K562 (cell line): ENCODE results near the gene PARD6B. TPM values are rescaled to one million over a fixed set of nuclear protein-coding genes. Genes with fewer than 3 reads are reported as not detected.

Experiments
- DMBX1 ChIP-seq: fragments of 250-450 bp; sonication (Bioruptor Pico); IDR thresholded peaks from 2 replicates; pipeline ENCODE4 v1.8.0; 2022; ENCODE audit warnings: inconsistent platforms, mild to moderate bottlenecking, moderate library complexity, borderline replicate concordance
- ETV5 ChIP-seq: sonication (generic); formaldehyde crosslinking; IDR thresholded peaks from 2 replicates; pipeline ENCODE4 v1.4.0; 2020; ENCODE audit warnings: low read depth, mild to moderate bottlenecking, missing genetic modification reagents
- GABPA ChIP-seq: fragments of 200-800 bp; sonication (Bioruptor generic); conservative IDR thresholded peaks from 2 replicates; pipeline ENCODE4 v1.6.1; 2016; ENCODE audit warnings: low read depth, missing genetic modification characterization, missing compliant biosample characterization
- HSF4 ChIP-seq: fragments of 250-450 bp; sonication (Bioruptor Pico); IDR thresholded peaks from 2 replicates; pipeline ENCODE4 v2.1.2; 2022; ENCODE audit warnings: mild to moderate bottlenecking, moderate library complexity, borderline replicate concordance
- KDM1A ChIP-seq, 2 experiments: fragments of 450-650 bp; IDR thresholded peaks; 2 replicates each; pipeline ENCODE4 v1.6.1; 2016; ENCODE audit warnings: mild to moderate bottlenecking in 2 of 2
- KLF13 ChIP-seq: fragments of 450-650 bp; IDR thresholded peaks from 2 replicates; pipeline ENCODE4 v1.6.1; 2016; ENCODE audit warnings: missing genetic modification characterization, low read depth, mild to moderate bottlenecking, missing compliant biosample characterization, moderate library complexity, borderline replicate concordance
- KLF16 ChIP-seq: IDR thresholded peaks from 2 replicates; pipeline ENCODE4 v1.6.1; 2016; ENCODE audit warnings: antibody characterized with exemption
- MCM5 ChIP-seq: fragments of 450-650 bp; IDR thresholded peaks from 2 replicates; pipeline ENCODE4 v1.6.1; 2016; ENCODE audit warnings: low read depth
- MEF2D ChIP-seq: conservative IDR thresholded peaks from 2 replicates; pipeline ENCODE4 v1.6.1; 2016; ENCODE audit warnings: low read depth, missing genetic modification characterization, missing compliant biosample characterization
- MYC ChIP-seq, 2 experiments: fragments of 250-450 bp in 1 of 2; sonication (Bioruptor Pico) in 1 of 2; IDR thresholded peaks; 2 replicates each; pipeline versions ENCODE4 v1.5.1 to v1.6.1; 2012 to 2021; ENCODE audit warnings: low read depth in 2 of 2, borderline replicate concordance in 1 of 2, improper control_type of control experiment in 1 of 2, low read length in 1 of 2, mild to moderate bottlenecking in 1 of 2, moderate library complexity in 1 of 2
- PTBP1 ChIP-seq: fragments of 200-400 bp; formaldehyde crosslinking; IDR thresholded peaks from 2 replicates; pipeline ENCODE4 v1.6.1; 2017; ENCODE audit warnings: low read depth, low read length
- RFX1 ChIP-seq: fragments of 450-650 bp; IDR thresholded peaks from 2 replicates; pipeline ENCODE4 v1.6.1; 2016; ENCODE audit warnings: mild to moderate bottlenecking, moderate library complexity
- TEAD4 ChIP-seq, 2 experiments: sonication (generic) in 1 of 2; formaldehyde crosslinking in 1 of 2; IDR thresholded peaks; 2 replicates each; pipeline versions ENCODE4 v1.6.1 to v1.8.0; 2012 to 2022; ENCODE audit warnings: borderline replicate concordance in 1 of 2, inconsistent platforms in 1 of 2, low read length in 1 of 2, mild to moderate bottlenecking in 1 of 2, missing genetic modification reagents in 1 of 2
- WHSC1 ChIP-seq: IDR thresholded peaks from one replicate; pipeline ENCODE4 v1.6.1; 2012; ENCODE audit warnings: low read length, control low read depth, inconsistent platforms
- ZBED1 ChIP-seq: IDR thresholded peaks from 2 replicates; pipeline ENCODE4 v1.6.1; 2014
- ZFP1 ChIP-seq: fragments of 450-650 bp; formaldehyde crosslinking; IDR thresholded peaks from 2 replicates; pipeline ENCODE4 v1.4.0; 2020; ENCODE audit warnings: mild to moderate bottlenecking, mixed read lengths
- polyA plus RNA-seq, 8 experiments: library from polyadenylated mRNA; depleted of rRNA in 4 of 8; stranded (reverse) in 5 of 8; unstranded in 3 of 8; fragments of >200 nt; fragmentation: Nextera tagmentation in 2 of 8; fragmentation: Illumina TruSeq in 1 of 8; extraction: Ambion mirVana in 2 of 8; extraction: Trizol in 1 of 8; gene quantifications; 2 replicates each; pipeline versions ENCODE4 v1.2.1 to v1.2.3, GENCODE V29; 2011 to 2014; ENCODE audit warnings: inconsistent platforms in 1 of 8, missing spikeins in 1 of 8
- total RNA-seq, 7 experiments: library from RNA; depleted of rRNA in 6 of 7; stranded (reverse); fragments of >200 nt in 6 of 7; fragmentation: Illumina TruSeq in 2 of 7; extraction: Trizol in 2 of 7; gene quantifications; 2 replicates each; pipeline versions ENCODE4 v1.2.1 to v1.2.3, GENCODE V29; 2011 to 2021; ENCODE audit warnings: low replicate concordance in 1 of 7
- TF ChIP-seq, protein P1 (sequence below), 2 experiments: IDR thresholded peaks in 1 of 2; conservative IDR thresholded peaks in 1 of 2; 2 replicates each; pipeline ENCODE4 v1.6.1; 2016; ENCODE audit warnings: low read depth in 2 of 2, mild to moderate bottlenecking in 1 of 2, missing compliant biosample characterization in 1 of 2, missing genetic modification characterization in 1 of 2, moderate library complexity in 1 of 2
- TF ChIP-seq, protein P2 (sequence below): fragments of 450-650 bp; formaldehyde crosslinking; IDR thresholded peaks from 2 replicates; pipeline ENCODE4 v1.4.0; 2022; ENCODE audit warnings: missing genetic modification characterization
- TF ChIP-seq, protein P3 (sequence below): fragments of 250-450 bp; sonication (Bioruptor Pico); IDR thresholded peaks from 2 replicates; pipeline ENCODE4 v1.5.0; 2022; ENCODE audit warnings: mild to moderate bottlenecking

Gene PARD6B
- total and polyA plus RNA-seq, 9 of the 15 experiments (the other 6 are each of a cell fraction or from before 2014, with no cell fraction given): 1.7 to 12.3 (median 5.5) TPM

DNA sequence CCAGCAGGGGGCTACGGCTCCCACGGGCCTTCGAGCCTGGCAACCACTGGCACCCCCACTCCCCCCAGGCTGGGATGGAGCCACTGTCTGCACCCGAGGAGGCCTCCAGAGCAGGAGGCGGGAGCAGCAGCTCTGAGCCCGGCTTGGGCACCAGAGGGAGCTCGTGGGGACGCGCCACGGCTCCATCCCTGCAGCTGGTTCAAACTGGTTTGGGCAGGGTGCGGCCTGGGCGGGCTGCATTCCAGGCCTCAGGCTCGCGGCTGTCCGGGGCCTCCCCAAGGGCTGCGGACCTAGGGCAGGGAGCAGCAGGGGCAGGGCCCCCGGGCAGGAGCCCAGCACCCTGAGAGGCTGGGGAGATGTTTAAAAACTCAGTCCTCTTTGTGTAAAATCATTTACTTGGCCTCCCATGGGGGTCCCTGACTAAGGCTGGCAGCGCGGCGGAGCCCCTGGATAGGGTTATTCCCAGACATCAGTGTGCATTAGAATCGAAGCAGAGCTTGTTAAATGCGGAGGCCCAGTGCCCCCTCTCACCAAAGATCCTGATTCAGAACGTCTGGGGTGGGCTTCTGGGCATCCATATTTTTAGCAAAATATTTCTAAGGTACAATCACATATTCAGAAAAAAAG is 59.4 kb downstream of the PARD6B start (continued):
- TF ChIP-seq, protein P1, sequence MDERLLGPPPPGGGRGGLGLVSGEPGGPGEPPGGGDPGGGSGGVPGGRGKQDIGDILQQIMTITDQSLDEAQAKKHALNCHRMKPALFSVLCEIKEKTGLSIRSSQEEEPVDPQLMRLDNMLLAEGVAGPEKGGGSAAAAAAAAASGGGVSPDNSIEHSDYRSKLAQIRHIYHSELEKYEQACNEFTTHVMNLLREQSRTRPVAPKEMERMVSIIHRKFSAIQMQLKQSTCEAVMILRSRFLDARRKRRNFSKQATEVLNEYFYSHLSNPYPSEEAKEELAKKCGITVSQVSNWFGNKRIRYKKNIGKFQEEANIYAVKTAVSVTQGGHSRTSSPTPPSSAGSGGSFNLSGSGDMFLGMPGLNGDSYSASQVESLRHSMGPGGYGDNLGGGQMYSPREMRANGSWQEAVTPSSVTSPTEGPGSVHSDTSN (CRISPR knock-in tag; IDR thresholded peaks at IDR 0.05; ENCODE audit: low read depth): no peak
- TF ChIP-seq, protein P1 (tag; conservative IDR thresholded peaks at IDR 0.05; ENCODE audit: low read depth): no peak
- TF ChIP-seq KDM1A (IDR thresholded peaks at IDR 0.05): peak in 1 of 2 experiments; percentile 85; a peak in 2 of 4 replicates
- TF ChIP-seq MEF2D (tag): no peak
- TF ChIP-seq, protein P2, sequence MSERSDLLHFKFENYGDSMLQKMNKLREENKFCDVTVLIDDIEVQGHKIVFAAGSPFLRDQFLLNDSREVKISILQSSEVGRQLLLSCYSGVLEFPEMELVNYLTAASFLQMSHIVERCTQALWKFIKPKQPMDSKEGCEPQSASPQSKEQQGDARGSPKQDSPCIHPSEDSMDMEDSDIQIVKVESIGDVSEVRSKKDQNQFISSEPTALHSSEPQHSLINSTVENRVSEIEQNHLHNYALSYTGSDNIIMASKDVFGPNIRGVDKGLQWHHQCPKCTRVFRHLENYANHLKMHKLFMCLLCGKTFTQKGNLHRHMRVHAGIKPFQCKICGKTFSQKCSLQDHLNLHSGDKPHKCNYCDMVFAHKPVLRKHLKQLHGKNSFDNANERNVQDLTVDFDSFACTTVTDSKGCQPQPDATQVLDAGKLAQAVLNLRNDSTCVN (CRISPR knock-in tag): no peak
- TF ChIP-seq KLF13 (tag): no peak
- no peak for TF ChIP-seq ETV5 (CRISPR knock-in tag)
- TF ChIP-seq, protein P3, sequence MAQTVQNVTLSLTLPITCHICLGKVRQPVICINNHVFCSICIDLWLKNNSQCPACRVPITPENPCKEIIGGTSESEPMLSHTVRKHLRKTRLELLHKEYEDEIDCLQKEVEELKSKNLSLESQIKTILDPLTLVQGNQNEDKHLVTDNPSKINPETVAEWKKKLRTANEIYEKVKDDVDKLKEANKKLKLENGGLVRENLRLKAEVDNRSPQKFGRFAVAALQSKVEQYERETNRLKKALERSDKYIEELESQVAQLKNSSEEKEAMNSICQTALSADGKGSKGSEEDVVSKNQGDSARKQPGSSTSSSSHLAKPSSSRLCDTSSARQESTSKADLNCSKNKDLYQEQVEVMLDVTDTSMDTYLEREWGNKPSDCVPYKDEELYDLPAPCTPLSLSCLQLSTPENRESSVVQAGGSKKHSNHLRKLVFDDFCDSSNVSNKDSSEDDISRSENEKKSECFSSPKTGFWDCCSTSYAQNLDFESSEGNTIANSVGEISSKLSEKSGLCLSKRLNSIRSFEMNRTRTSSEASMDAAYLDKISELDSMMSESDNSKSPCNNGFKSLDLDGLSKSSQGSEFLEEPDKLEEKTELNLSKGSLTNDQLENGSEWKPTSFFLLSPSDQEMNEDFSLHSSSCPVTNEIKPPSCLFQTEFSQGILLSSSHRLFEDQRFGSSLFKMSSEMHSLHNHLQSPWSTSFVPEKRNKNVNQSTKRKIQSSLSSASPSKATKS (CRISPR knock-in tag): no peak
- TF ChIP-seq TEAD4 (IDR thresholded peaks at IDR 0.05; ENCODE audit: low read length): peak; percentile 92
- peak; percentile 99 for TF ChIP-seq TEAD4 (CRISPR knock-in tag; IDR thresholded peaks at IDR 0.05; ENCODE audit: borderline replicate concordance)
- TF ChIP-seq PTBP1: no peak
- peak; percentile 100 for TF ChIP-seq KLF16
- peak; percentile 50; the same call in 1 of the 2 replicates for TF ChIP-seq ZBED1
- TF ChIP-seq WHSC1: no peak
- no peak; the same call in 1 of the 2 replicates for TF ChIP-seq HSF4
- TF ChIP-seq RFX1: no peak
- TF ChIP-seq ZFP1 (CRISPR knock-in tag): no peak
- TF ChIP-seq GABPA (tag): 0 out of 2 replicates have a peak, but pooled peaks have one; percentile 16
- TF ChIP-seq DMBX1: peak; percentile 86
- TF ChIP-seq MYC (IDR thresholded peaks at IDR 0.05; ENCODE audit: low read depth, low read length): peak; percentile 92
- 0 out of 2 replicates have a peak, but pooled peaks have one; percentile 34 for TF ChIP-seq MYC (CRISPR knock-in tag; IDR thresholded peaks at IDR 0.05; ENCODE audit: borderline replicate concordance, low read depth)
- no peak for TF ChIP-seq MCM5
